ENCODE results near the gene ESF1. TPM values are rescaled to one million over a fixed set of nuclear protein-coding genes. Genes with fewer than 3 reads are reported as not detected.

The ESF1 gene
- polyA plus RNA-seq, 2 of the 4 experiments (the other 2 are of a cell fraction), result 30.5 to 34.8 TPM

DNA sequence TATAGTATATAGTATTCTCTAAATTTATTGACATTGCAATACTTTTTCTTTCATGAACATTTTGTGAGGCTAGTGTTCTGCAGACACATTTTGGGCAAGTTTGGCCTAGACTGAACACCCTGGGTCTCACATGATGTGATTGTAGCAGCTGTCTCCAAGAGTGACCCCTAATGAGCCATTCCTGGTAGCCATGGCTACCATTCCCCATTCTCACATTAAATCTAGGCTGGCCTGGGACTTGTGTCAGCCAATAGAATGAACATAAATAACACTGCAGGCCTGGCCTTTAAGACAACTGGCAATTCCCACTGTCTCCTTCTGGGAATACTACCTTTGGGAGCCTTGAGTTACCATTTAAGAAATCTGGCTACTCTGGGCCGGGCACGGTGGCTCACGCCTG lies 108.0 kb downstream of the ESF1 start:
- FAIRE-seq (no peak), DNase-seq (ENCODE audit: low read depth in 1 of 2, low spot score in 1 of 2) (no peak), ATAC-seq (no peak)
- no peak overlapping the region for H3K27ac ChIP-seq
- no peak overlapping the region for H3K4me2 ChIP-seq
- ChIA-PET POLR2A (no interaction called here), CTCF (interaction anchor here (0.6 kb wide), 1 partner anchor 95 kb away, joined by 3 read pairs; no protein-coding TSS in a partner anchor)
- H3K4me1 ChIP-seq, result peaks cover 7% of the 10 kb centered on the region
- 93% methylated on average over 3 of the region's 3 CpGs for WGBS (ENCODE audit: missing lambda C conversion rate)
- no peaks in the 10 kb centered on the region for H3K9me3 ChIP-seq
- H3K4me3 ChIP-seq, result no peak overlapping the region
- TF ChIP-seq KDM1A (IDR thresholded peaks at IDR 0.05; ENCODE audit: low read depth), result no peak
- TF ChIP-seq ESRRA (IDR thresholded peaks at IDR 0.05; ENCODE audit: borderline replicate concordance, low read length), result no peak

DNA sequence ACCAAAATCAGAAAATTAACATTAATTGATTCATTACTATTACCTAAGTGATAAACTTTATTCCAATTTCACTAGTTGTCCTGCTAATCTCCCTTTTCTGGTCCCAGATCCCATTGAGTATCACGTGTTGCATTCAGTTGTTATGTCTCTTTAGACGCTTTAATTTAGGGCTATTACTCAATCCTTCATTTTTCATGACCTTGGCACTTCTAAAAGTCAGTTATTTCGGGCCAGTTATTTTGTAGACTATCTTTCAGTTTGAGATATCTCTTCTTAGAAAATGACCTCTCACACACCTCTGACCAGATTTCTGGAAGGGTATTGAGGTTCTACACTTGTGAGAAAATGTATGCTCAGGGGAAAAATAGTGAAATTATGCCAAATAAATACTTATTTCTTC lies 112.0 kb downstream of the ESF1 start:
- no peak for TF ChIP-seq BHLHE40 (IDR thresholded peaks at IDR 0.05; ENCODE audit: low read depth, low read length)
- TF ChIP-seq, protein P1, sequence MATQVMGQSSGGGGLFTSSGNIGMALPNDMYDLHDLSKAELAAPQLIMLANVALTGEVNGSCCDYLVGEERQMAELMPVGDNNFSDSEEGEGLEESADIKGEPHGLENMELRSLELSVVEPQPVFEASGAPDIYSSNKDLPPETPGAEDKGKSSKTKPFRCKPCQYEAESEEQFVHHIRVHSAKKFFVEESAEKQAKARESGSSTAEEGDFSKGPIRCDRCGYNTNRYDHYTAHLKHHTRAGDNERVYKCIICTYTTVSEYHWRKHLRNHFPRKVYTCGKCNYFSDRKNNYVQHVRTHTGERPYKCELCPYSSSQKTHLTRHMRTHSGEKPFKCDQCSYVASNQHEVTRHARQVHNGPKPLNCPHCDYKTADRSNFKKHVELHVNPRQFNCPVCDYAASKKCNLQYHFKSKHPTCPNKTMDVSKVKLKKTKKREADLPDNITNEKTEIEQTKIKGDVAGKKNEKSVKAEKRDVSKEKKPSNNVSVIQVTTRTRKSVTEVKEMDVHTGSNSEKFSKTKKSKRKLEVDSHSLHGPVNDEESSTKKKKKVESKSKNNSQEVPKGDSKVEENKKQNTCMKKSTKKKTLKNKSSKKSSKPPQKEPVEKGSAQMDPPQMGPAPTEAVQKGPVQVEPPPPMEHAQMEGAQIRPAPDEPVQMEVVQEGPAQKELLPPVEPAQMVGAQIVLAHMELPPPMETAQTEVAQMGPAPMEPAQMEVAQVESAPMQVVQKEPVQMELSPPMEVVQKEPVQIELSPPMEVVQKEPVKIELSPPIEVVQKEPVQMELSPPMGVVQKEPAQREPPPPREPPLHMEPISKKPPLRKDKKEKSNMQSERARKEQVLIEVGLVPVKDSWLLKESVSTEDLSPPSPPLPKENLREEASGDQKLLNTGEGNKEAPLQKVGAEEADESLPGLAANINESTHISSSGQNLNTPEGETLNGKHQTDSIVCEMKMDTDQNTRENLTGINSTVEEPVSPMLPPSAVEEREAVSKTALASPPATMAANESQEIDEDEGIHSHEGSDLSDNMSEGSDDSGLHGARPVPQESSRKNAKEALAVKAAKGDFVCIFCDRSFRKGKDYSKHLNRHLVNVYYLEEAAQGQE (IDR thresholded peaks at IDR 0.05), result no peak
- TF ChIP-seq HOXB5 (CRISPR knock-in tag; IDR thresholded peaks at IDR 0.05), result no peak
- no peak for TF ChIP-seq NR3C1 (IDR thresholded peaks at IDR 0.05)
- no peak for TF ChIP-seq RAD21 (conservative IDR thresholded peaks at IDR 0.05 in 1 of 2, IDR thresholded peaks at IDR 0.05 in 1 of 2)
- no peak for TF ChIP-seq CEBPB (IDR thresholded peaks at IDR 0.05)
- no peak for TF ChIP-seq MYC (IDR thresholded peaks at IDR 0.05; ENCODE audit: borderline replicate concordance, low read length)
- TF ChIP-seq ESRRA (IDR thresholded peaks at IDR 0.05; ENCODE audit: borderline replicate concordance, low read length), result no peak
- TF ChIP-seq EP300 (IDR thresholded peaks at IDR 0.05), result no peak
- no peak for TF ChIP-seq RARB (CRISPR knock-in tag; IDR thresholded peaks at IDR 0.05)
- TF ChIP-seq, protein P2, sequence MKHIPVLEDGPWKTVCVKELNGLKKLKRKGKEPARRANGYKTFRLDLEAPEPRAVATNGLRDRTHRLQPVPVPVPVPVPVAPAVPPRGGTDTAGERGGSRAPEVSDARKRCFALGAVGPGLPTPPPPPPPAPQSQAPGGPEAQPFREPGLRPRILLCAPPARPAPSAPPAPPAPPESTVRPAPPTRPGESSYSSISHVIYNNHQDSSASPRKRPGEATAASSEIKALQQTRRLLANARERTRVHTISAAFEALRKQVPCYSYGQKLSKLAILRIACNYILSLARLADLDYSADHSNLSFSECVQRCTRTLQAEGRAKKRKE (CRISPR knock-in tag; IDR thresholded peaks at IDR 0.05; ENCODE audit: low read depth), result no peak
- TF ChIP-seq ZNF302 (CRISPR knock-in tag; IDR thresholded peaks at IDR 0.05), result no peak
- TF ChIP-seq, protein P3, sequence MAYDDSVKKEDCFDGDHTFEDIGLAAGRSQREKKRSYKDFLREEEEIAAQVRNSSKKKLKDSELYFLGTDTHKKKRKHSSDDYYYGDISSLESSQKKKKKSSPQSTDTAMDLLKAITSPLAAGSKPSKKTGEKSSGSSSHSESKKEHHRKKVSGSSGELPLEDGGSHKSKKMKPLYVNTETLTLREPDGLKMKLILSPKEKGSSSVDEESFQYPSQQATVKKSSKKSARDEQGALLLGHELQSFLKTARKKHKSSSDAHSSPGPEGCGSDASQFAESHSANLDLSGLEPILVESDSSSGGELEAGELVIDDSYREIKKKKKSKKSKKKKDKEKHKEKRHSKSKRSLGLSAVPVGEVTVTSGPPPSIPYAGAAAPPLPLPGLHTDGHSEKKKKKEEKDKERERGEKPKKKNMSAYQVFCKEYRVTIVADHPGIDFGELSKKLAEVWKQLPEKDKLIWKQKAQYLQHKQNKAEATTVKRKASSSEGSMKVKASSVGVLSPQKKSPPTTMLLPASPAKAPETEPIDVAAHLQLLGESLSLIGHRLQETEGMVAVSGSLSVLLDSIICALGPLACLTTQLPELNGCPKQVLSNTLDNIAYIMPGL (CRISPR knock-in tag; IDR thresholded peaks at IDR 0.05; ENCODE audit: borderline replicate concordance), result no peak
- TF ChIP-seq, protein P4, sequence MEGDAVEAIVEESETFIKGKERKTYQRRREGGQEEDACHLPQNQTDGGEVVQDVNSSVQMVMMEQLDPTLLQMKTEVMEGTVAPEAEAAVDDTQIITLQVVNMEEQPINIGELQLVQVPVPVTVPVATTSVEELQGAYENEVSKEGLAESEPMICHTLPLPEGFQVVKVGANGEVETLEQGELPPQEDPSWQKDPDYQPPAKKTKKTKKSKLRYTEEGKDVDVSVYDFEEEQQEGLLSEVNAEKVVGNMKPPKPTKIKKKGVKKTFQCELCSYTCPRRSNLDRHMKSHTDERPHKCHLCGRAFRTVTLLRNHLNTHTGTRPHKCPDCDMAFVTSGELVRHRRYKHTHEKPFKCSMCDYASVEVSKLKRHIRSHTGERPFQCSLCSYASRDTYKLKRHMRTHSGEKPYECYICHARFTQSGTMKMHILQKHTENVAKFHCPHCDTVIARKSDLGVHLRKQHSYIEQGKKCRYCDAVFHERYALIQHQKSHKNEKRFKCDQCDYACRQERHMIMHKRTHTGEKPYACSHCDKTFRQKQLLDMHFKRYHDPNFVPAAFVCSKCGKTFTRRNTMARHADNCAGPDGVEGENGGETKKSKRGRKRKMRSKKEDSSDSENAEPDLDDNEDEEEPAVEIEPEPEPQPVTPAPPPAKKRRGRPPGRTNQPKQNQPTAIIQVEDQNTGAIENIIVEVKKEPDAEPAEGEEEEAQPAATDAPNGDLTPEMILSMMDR (IDR thresholded peaks at IDR 0.05), result no peak
- no peak for TF ChIP-seq TP53 (CRISPR knock-in tag; IDR thresholded peaks at IDR 0.05)
- no peak for TF ChIP-seq NFE2L2 (conservative IDR thresholded peaks at IDR 0.05; ENCODE audit: low read length)
- no peak for TF ChIP-seq FOXS1 (CRISPR knock-in tag; IDR thresholded peaks at IDR 0.05)
- TF ChIP-seq NPAS2 (CRISPR knock-in tag; IDR thresholded peaks at IDR 0.05; ENCODE audit: borderline replicate concordance), result no peak
- TF ChIP-seq HDAC2 (IDR thresholded peaks at IDR 0.05), result no peak

More for the DNA sequence above, 112.0 kb downstream of the ESF1 start:
- H3K9me3 ChIP-seq, result no peaks in the 10 kb centered on the region
- DNase-seq (ENCODE audit: low read depth in 1 of 2, low spot score in 1 of 2), result no peak
- FAIRE-seq, result peak; percentile 65
- CTCF ChIA-PET, result no interaction called here
- no peak overlapping the region for H3K4me2 ChIP-seq
- 37% methylated on average over 3 of the region's 3 CpGs for WGBS (ENCODE audit: missing lambda C conversion rate)
- no peak overlapping the region for H3K27ac ChIP-seq
- H3K4me1 ChIP-seq, result peaks cover 7% of the 10 kb centered on the region; the same call in 2 of the 3 replicates
- ATAC-seq, result no peak
- H3K4me3 ChIP-seq, result no peak overlapping the region
- POLR2A ChIA-PET, result no interaction called here

All from A549 (cell line).